Urinary bladder (tissue), 4 donors: ENCODE data around the gene NELL2. TPM values are rescaled to one million over a fixed set of nuclear protein-coding genes. Genes with fewer than 3 reads are reported as not detected.
"Not testable (repeated sequence)": the region's sequence is repeated elsewhere in the genome, so short reads cannot be mapped to it uniquely, and the experiment has no call there.

Experiments
- DNase-seq: peaks from one replicate; pipeline ENCODE4 v3.0.0-alpha.2; 2015; ENCODE audit errors: extremely low spot score
- H3K27ac ChIP-seq: one replicate; pipeline ENCODE4 v1.5.1; 2013; ENCODE audit warnings: low read depth, mild to moderate bottlenecking, moderate library complexity
- H3K36me3 ChIP-seq: one replicate; pipeline ENCODE4 v1.6.1; 2013; ENCODE audit warnings: mild to moderate bottlenecking, moderate library complexity; ENCODE audit not compliant: insufficient read depth
- H3K4me1 ChIP-seq: one replicate; pipeline ENCODE4 v1.6.1; 2013; ENCODE audit warnings: mild to moderate bottlenecking, moderate library complexity; ENCODE audit not compliant: insufficient read depth
- H3K4me3 ChIP-seq: one replicate; pipeline ENCODE4 v1.5.1; 2013; ENCODE audit warnings: low read depth, low read length
- WGBS: extraction: QIAGEN DNeasy Blood & Tissue Kit; methylation state at CpG from one replicate; pipeline ENCODE4 v1.1.7; 2013; 5-methylcytosine and 5-hydroxymethylcytosine counted together
- polyA plus RNA-seq: library from polyadenylated mRNA; stranded (reverse); fragments of 200-250 nt; gene quantifications from one replicate; pipeline ENCODE4 v1.2.3, GENCODE V29; 2013
- total RNA-seq: library from RNA; depleted of rRNA; stranded (reverse); fragments of >200 nt; gene quantifications from one replicate; pipeline ENCODE4 v1.2.3, GENCODE V29; 2014
- donor health status: healthy with polysubstance abuse.
- donor health status: healthy.

Gene NELL2
- total and polyA plus RNA-seq, 2 donors, result 21.7 to 28.1 TPM

DNA sequence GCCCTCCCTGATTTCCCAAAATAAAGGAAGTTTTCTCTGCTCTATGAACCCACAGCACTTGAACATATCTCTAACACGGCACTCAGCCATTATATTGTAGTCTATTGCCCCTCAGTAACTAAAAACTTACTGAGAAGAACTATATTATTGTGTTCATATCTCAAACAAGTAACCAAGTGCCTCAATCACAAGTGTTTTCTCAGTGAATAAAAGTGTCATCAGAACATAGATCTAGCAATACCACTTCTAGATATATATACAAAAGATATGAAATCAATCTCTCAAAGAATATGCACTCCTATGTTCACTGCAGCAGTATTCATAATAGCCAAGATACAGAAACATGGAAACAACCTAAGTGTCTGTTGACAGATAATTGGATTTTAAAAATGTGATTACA, 138.1 kb downstream of the NELL2 start:
- H3K36me3 ChIP-seq, result no peaks in the 10 kb centered on the region
- H3K4me1 ChIP-seq, result no peaks in the 10 kb centered on the region
- no peak for DNase-seq
- H3K27ac ChIP-seq, result no peak overlapping the region
- no peak overlapping the region for H3K4me3 ChIP-seq
- 24% methylated on average over 1 of the region's 1 CpG for WGBS

DNA sequence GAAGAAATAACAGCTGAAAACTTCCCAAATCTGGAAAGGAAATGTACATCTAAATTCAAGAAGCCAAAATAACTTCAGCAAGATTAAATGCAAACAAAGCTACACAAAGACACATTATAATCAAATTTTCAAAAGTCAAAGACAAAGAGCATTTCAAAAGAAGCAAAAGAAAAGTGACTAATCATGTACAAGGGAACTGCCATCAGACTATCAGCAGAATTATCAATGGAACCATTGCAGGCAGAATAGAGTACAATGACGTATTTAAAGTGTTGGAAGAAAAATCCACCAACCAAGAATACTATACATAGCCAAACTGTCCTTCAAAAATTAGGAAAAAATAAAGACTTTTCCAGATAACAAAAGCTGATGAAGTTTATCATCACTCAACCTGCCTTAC, 147.5 kb downstream of the NELL2 start:
- Histone ChIP-seq H3K27ac (no peak overlapping the region), H3K4me3 (no peak overlapping the region), H3K36me3 (no peaks in the 10 kb centered on the region), H3K4me1 (no peaks in the 10 kb centered on the region)
- DNase-seq, result no peak
- WGBS, result 77% methylated on average over 1 of the region's 1 CpG

DNA sequence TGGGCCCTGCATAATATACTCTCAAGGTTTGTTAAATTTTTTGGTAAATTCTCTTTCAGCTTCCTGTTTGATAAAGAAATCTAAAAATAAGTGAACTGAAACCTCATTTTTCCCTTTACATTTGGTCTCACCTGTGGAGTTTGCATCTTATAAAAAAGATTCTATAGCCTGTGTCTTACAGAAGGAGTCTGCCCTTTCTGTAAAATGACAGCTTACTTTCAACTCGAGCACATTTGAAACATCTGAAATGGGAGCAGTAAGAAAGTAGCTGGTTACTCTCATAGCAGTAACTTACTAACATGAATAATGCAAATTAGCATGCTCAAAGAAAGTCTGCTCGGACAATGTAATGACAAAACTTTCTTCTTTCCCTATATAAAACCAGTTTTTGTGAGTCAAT, 155.8 kb downstream of the NELL2 start:
- no peaks in the 10 kb centered on the region for H3K4me1 ChIP-seq
- H3K36me3 ChIP-seq, result no peaks in the 10 kb centered on the region
- WGBS, result 67% methylated on average over 2 of the region's 2 CpGs
- no peak overlapping the region for H3K27ac ChIP-seq
- DNase-seq, result no peak
- H3K4me3 ChIP-seq, result no peak overlapping the region

DNA sequence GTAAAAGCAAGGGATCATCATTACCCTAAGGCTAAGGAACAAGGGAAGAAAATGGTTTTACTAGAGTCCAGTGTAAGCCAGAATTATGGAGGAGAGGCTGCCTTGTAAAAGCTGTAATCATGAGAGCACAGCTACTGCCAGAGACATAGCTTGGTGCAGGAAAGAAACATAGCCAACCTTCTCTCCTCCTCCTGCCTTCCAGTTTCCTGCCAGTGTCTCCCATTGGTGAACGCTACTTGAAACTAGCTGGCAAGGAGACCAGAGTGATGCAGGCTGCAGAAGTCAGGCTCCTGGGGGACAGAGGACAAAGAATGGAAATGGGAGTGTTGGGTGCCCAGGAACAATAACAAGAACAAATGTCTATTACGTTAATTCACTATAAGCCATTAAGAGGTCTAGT, 158.5 kb downstream of the NELL2 start:
- no peak for DNase-seq
- no peaks in the 10 kb centered on the region for H3K4me1 ChIP-seq
- no peak overlapping the region for H3K27ac ChIP-seq
- WGBS, result 82% methylated on average over 2 of the region's 2 CpGs
- H3K36me3 ChIP-seq, result no peaks in the 10 kb centered on the region
- H3K4me3 ChIP-seq, result no peak overlapping the region

DNA sequence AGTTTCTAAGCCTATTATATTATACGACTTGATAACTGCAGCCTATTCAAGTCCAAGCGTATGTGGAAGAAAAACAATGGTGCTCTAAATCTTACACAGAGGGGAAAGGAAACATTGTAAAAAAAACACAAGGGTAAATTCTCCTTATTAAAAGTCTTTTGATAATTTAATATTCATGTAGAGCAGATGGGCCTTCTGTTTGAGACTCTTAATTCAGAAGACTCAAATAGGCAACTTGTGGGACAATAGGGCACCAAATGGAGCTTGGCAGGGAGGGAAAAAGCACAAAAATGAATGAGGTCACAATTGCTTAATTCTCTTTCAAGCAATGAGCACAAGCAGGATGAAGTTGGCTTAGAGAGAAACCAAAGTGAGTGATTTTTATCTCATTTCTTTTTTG, 159.4 kb downstream of the NELL2 start:
- no peak overlapping the region for H3K27ac ChIP-seq
- WGBS, result 89% methylated on average over 2 of the region's 2 CpGs

DNA sequence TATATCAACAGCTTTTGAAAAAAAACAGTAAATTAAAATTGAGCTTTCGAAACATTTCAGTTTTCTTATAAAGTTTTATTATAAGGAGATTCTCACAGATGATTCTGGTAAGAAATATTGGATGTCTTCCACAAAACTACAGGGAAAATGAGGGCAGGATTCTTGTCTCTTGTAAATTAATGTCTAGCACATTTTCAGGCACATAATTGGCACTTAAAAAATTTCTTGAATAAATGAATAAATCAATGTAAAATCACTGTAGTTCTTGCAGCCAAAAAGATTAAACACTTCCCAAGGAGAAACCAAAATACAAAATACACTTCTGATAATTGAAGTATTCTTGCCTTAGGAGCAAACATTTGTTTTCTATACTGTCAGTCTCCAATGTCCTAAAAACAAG, 164.4 kb downstream of the NELL2 start:
- WGBS, result 87% methylated on average over 1 of the region's 1 CpG
- Histone ChIP-seq H3K4me1 (no peaks in the 10 kb centered on the region), H3K27ac (no peak overlapping the region), H3K4me3 (no peak overlapping the region), H3K36me3 (no peaks in the 10 kb centered on the region)
- no peak for DNase-seq

More for the DNA sequence above, 159.4 kb downstream of the NELL2 start:
- Histone ChIP-seq H3K4me1 (no peaks in the 10 kb centered on the region), H3K4me3 (no peak overlapping the region), H3K36me3 (no peaks in the 10 kb centered on the region)
- no peak for DNase-seq

DNA sequence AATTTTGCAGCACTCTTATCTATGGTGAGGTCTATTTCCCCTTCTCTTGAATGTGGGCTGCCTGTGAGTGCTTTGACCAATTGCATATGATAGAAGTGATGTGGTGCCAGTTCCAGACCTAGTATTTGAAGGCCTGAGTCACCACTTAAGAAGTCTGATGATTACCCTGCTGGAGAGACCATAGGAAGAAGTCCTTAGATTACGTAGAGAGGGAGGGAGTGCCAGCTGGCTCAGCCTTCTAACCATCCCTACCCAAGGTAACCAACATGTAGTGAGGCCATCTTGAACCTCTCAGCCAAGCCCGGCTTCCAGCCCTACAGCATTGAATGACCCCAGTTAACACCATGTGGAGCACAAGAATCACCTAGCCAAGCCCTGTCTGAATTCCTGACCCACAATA, 166.9 kb downstream of the NELL2 start:
- H3K36me3 ChIP-seq, result no peaks in the 10 kb centered on the region
- no peaks in the 10 kb centered on the region for H3K4me1 ChIP-seq
- no peak overlapping the region for H3K4me3 ChIP-seq
- no peak for DNase-seq
- H3K27ac ChIP-seq, result no peak overlapping the region
- WGBS, result 85% methylated on average over 2 of the region's 2 CpGs

DNA sequence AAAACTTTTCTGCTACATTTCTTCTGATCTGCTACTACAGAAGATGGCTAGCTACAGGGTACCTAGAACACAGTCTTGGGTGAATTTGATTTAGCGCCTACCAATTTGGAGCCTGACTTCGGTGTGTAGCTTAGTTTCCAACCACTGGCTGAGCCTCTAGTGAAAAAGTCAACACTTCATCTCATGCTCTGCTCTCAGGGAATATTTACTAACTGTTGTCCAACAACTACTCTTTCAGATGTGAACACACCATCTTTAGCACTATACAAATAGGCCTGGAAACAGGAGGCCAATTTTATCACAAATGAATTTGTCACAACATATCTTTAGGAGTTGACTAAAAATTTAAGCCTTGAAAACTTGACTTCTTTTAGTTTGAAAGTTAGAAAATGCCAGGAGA, 167.9 kb downstream of the NELL2 start:
- no peak for DNase-seq

DNA sequence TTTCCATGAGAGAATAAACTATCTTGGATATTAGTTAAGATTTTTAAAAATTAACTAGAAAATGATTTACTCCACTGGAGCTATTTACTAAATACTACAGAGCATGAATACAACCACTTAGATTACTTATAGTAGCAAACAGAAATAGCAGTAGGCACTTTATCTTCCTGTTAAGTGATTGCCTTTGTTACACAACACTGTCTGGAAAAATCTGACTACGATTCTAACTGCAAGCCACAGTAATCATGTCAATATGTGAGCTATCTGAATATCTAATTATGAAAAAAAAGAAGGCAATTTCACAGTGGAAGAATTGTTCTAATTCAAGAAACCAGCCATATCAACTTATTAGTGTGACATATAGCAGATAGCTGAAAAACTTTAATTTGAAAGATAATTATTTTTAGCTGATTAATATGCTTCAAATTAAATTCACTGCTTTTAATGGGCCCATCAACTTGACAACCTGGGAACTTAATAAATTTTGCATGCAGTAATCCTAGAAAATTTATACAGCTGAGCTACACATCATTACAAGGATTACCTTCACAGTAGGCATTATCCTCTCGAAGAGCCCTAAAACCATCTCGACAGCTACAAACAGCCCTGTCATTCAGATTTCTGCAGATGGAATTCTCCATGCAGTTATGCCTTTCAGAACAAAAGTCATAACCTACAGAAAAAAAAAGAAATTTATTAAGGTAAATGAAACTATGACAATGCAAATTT, 172.8 kb downstream of the NELL2 start:
- no peak for DNase-seq

More for the DNA sequence above, 167.9 kb downstream of the NELL2 start:
- Histone ChIP-seq H3K27ac (no peak overlapping the region), H3K36me3 (no peaks in the 10 kb centered on the region), H3K4me3 (no peak overlapping the region), H3K4me1 (no peaks in the 10 kb centered on the region)
- 96% methylated on average over 2 of the region's 2 CpGs for WGBS

DNA sequence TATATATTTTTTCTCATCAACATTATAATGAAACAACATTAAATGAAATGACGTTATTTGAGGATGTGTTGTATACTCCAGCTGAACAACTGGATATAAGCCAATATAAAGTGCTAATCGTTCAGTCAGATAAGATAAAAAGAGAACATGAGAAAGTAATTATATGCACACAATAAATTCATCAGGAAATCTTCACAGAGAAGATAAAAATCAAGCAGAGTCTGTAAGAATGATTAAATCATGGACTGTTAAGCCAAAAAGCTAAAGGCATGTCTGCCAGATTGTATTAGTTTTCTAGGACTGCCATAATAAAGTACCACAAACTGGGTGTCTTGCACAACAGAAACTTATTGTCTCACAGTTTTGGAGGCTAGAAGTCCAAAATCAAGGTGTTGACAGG, 178.6 kb downstream of the NELL2 start:
- Histone ChIP-seq H3K36me3 (no peaks in the 10 kb centered on the region), H3K4me1 (no peaks in the 10 kb centered on the region), H3K27ac (no peak overlapping the region), H3K4me3 (no peak overlapping the region)
- DNase-seq, result no peak
- 19% methylated on average over 2 of the region's 2 CpGs for WGBS

More for the DNA sequence above, 172.8 kb downstream of the NELL2 start:
- Histone ChIP-seq H3K27ac (no peak overlapping the region), H3K4me1 (no peaks in the 10 kb centered on the region), H3K4me3 (no peak overlapping the region), H3K36me3 (no peaks in the 10 kb centered on the region)
- WGBS, result 72% methylated on average over 3 of the region's 3 CpGs

DNA sequence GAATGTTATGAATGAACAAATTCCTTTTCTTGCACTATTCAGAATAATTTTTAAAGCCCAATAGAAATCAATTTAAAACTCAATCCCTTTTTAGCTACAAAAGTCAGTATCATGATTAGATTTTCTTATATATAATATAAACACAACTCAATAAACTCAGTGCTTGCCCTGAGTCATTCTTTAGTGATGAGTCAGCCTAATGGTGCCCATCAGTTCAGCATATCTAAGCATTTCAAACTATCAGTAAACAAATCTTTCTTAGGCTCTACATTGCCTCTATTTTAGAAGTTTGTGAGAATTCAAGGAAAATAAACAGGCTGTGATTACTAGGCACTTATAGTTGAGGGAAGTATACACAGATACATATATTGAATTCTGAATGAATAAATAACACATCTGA, 179.6 kb downstream of the NELL2 start:
- H3K4me3 ChIP-seq, result no peak overlapping the region
- no peaks in the 10 kb centered on the region for H3K4me1 ChIP-seq
- H3K36me3 ChIP-seq, result no peaks in the 10 kb centered on the region
- no peak for DNase-seq
- no peak overlapping the region for H3K27ac ChIP-seq

DNA sequence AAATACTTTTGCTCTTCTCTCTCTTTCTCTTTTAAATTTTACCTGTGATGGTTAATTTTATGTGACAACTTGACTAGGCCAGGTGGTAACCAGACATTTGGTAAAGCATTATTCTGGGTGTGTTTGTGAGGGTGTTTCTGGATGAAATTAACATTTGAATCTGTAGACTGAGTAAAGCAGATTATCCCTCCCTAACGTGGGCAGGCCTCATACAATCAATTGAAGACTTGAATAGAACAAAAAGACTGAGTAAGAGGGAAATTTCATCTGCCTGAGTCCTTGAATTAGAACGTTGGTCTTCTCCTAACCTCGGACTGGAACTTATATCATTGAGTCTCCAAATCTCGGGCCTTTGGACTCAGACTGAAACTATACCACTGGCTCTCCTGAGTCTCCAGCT, 182.1 kb downstream of the NELL2 start:
- 78% methylated on average over 4 of the region's 4 CpGs for WGBS
- no peak for DNase-seq
- H3K4me3 ChIP-seq, result no peak overlapping the region
- no peaks in the 10 kb centered on the region for H3K4me1 ChIP-seq
- no peak overlapping the region for H3K27ac ChIP-seq
- no peaks in the 10 kb centered on the region for H3K36me3 ChIP-seq

DNA sequence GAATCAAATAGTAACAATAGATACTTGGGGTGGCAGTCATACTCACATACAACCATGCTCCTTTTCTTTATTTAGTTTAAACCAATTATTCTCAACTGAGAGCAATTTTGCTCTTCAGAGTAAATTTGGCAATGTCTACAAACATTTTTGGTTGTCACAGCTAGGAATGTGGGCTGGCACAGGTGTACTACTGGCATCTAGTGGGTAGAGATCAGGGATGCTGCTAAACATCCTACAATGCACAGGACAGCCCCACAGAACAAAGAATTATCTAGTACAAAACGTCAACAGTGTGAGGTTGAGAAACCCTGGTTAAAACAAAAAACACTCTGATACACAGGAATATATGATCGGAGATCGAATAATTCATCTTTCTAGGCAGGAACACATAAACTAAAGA, 186.5 kb downstream of the NELL2 start:
- 84% methylated on average over 3 of the region's 3 CpGs for WGBS
- Histone ChIP-seq H3K27ac (no peak overlapping the region), H3K4me3 (no peak overlapping the region), H3K4me1 (no peaks in the 10 kb centered on the region), H3K36me3 (no peaks in the 10 kb centered on the region)
- DNase-seq, result no peak

DNA sequence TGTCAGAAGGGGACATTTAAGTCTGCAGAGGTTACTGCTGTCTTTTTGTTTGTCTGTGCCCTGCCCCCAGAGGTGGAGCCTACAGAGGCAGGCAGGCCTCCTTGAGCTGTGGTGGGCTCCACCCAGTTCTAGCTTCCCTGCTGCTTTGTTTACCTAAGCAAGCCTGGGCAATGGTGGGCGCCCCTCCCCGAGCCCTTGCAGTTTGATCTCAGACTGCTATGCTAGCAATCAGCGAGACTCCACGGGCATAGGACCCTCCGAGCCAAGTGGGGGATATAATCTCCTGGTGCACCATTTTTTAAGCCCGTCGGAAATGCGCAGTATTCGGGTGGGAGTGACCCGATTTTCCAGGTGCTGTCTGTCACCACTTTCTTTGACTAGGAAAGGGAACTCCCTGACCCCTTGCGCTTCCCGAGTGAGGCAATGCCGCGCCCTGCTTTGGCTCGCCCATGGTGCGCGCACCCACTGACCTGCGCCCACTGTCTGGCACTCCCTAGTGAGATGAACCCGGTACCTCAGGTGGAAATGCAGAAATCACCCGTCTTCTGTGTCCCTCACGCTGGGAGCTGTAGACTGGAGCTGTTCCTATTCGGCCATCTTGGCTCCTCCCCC, 189.2 kb downstream of the NELL2 start:
- not testable (repeated sequence) for H3K4me1 ChIP-seq, DNase-seq, H3K4me3 ChIP-seq, H3K27ac ChIP-seq, H3K36me3 ChIP-seq
- 94% methylated on average over 22 of the region's 22 CpGs for WGBS
